GM12872 (cell line): Measurements from ENCODE around the gene SLC9A2.

ENCODE experiments used
- TF ChIP-seq, protein P1 (sequence below): IDR thresholded peaks from 3 replicates; pipeline ENCODE4 v1.5.1; 2011; ENCODE audit warnings: low read depth, mild to moderate bottlenecking, low read length, moderate library complexity; ENCODE audit not compliant: insufficient read depth

SLC9A2 gene

DNA sequence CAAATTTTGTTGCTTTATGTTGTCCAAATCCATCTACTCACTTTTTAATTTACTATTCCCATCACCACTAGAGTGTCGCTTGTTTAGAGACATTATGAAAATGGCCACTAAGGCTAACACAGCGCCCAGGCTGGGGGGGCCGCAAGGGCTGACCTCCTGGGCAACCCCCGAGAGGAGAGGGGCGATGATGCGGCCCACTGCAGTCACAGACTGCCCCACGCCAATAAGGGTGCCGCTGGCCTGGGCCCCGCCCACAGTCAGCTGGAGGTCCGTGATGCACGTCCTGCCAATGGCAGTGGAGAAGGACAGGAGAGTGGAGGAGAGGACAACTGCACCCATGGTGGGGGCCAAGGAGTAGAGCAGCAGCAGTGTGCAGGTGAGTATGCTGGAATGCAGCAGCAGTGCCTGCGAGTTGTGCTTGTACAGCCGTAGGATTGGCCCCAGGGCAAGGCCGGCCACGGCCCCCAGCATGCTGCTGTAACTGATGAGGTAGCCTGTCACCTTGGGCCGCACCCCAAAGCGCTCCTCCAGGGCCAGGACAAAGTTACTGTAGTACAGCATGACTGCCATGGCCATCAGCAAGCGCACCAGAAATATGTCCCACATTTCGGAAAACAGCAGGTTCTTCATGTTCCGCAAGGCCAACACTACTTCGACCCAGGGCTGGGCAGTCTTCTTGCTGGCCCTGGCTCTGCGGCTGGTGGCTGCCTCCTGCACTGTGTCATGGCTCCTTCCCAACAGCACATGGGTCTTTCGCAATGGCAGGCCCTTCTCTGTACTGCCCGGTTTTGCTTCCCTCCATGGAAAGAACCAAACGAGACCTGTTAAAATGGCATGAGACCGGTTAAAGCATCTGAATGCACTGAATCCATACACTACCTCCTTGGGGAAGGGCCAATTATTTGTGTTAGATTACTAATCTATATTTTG, 99.3 kb downstream of the SLC9A2 start:
- TF ChIP-seq, protein P1, sequence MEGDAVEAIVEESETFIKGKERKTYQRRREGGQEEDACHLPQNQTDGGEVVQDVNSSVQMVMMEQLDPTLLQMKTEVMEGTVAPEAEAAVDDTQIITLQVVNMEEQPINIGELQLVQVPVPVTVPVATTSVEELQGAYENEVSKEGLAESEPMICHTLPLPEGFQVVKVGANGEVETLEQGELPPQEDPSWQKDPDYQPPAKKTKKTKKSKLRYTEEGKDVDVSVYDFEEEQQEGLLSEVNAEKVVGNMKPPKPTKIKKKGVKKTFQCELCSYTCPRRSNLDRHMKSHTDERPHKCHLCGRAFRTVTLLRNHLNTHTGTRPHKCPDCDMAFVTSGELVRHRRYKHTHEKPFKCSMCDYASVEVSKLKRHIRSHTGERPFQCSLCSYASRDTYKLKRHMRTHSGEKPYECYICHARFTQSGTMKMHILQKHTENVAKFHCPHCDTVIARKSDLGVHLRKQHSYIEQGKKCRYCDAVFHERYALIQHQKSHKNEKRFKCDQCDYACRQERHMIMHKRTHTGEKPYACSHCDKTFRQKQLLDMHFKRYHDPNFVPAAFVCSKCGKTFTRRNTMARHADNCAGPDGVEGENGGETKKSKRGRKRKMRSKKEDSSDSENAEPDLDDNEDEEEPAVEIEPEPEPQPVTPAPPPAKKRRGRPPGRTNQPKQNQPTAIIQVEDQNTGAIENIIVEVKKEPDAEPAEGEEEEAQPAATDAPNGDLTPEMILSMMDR = no peak

DNA sequence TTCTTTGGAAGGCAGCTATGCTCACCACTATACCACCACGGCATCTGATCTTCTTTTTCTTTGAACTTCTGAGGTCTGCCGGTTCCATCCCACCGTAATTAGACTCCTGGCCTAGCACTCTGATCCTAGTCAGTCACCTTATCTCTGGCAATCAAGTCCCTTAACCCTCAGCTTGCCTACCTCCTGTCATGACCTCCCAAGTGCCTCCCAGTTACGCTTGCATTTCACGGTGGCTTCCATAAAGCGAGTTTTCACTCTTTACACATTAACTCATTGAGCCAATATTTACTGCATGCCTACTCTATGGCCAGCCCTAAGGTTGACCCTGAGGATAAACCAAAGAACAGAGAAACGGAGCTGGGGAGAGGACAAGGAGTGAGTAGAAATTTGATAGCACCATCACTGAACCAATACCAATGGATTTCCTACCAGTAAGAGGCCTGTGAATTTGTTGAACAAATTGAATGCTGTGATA, 104.7 kb downstream of the SLC9A2 start:
- TF ChIP-seq, protein P1 = no peak

DNA sequence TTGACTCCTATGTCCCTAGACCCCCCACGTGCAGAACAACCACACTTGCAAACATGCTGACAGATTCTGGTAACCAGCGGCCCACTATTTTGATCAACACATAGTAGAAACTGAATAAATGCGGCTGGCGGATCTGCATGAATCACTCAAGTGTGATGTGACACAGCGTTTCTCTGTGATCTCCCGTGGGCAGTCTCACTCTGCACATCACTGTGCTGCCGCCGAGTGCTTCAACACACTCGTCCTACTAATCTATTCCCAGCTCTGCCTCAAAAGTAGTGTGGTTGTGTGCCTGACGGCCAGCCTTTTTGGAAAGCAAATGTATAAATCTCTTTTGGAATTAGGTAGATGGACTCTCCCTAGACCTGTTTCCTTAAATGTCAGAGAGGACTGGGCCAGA, 105.2 kb downstream of the SLC9A2 start:
- TF ChIP-seq, protein P1 = no peak

DNA sequence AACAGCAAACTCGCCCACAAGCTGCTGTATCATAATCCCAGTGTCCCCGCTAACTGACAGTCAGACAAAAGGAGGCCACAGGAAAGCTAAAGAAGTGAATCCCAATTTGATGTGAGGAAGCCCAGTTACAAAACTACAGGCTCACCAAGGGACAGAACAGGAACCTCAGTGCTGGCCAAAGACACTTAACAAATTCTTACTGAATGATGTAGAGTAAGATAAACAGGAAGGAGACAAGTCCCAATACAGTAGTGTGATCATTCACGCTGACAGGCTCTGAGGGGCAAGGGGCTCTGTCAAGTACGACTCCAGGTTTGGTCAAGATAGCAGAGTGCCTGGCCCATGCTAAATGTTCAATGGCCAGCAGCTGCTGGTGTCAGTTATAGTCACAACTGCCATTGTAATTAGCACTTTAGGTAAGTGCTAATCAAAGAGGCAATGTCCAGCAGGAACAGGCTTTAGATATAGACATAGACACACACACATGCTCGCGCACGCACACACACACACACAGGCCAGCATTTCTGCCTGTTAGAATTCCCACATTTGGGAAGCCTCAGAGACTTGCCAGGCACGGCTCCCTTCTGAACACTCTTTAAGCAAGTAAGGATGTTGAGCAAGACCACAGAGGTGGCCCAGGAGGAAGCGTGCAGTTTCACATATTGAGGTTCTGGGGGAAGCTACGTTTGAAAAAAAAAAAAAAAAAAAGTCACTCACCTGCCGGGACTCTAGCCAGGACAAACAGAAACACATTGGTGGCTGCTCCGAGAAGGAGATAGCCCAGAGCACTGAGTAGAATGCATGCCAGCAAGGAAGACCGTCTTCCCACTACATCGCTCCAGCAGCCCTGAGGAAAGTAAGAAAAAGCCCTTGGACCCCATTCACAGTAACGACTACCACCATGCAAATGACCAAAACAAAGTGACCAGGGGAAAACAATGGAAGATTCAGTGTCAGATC, 107.1 kb downstream of the SLC9A2 start:
- TF ChIP-seq, protein P1 = no peak

DNA sequence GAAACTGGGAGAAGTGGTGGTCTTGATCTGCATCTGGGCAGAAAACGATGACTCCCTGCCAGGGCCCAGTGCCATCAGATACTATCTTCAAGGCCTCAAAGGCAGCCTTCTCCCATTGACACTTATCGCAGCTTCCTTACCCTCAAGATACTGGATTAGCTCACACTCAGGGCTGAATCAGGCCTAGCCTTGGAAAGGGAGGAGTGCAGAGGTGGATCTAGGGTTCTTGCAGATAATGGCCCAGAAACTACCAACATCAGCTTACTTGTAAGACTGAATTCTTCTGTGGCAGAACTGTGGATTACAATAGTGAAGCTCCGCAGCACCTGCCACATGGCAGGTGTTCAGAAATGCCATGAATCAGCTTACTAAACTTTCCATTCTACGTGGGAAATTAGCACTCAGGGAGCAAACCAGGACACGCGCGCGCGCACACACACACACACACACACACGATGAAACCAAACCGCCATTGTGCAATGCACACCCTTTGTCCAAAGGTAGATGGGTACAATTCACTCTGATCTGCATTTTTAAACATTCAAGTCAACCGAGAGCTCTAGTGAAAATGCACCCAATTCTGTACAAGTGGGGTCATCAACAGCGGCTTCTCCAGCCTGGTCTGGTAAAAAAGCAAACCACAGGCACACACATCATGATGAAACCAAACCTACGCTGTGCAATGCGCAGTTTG, 116.2 kb downstream of the SLC9A2 start:
- TF ChIP-seq, protein P1 = no peak

DNA sequence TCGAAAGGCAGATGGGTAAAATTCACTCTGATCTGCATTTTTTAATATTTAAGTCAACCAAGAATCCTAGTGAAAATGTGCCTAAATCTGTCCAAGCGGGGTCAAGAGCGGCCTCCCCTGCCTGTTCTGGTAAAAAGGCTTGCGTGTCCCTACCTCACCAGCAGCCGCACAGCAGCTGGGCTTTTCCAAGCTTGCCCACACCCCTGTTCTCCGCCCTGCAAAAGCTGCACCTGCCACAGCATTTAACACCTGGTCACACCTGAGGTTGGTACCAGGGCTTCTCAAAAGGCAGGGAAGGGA, 116.7 kb downstream of the SLC9A2 start:
- TF ChIP-seq, protein P1 = no peak
